Cerebellar cortex (tissue), 1 donor: ENCODE results near the gene SCN9A.

ENCODE experiments used
- DNase-seq: peaks from one replicate; pipeline ENCODE4 v3.0.0-alpha.2; 2015; ENCODE audit warnings: low spot score

Gene SCN9A

GRCh38 chr2:166173263-166173662 is 202.5 kb downstream of the SCN9A start:
- DNase-seq: no peak

- DNase-seq: no peak
Measured at GRCh38 chr2:166171216-166171615, 204.5 kb downstream of the SCN9A start.

- DNase-seq: no peak
Measured at GRCh38 chr2:166170356-166170755, 205.4 kb downstream of the SCN9A start.

- DNase-seq: no peak
Measured at GRCh38 chr2:166167449-166167848, 208.3 kb downstream of the SCN9A start.

GRCh38 chr2:166163775-166164174 is 212.0 kb downstream of the SCN9A start:
- no peak for DNase-seq

GRCh38 chr2:166158546-166158945 is 217.2 kb downstream of the SCN9A start:
- DNase-seq: no peak

GRCh38 chr2:166157578-166157977 is 218.2 kb downstream of the SCN9A start:
- DNase-seq: no peak

GRCh38 chr2:166156985-166157490 is 218.7 kb downstream of the SCN9A start:
- DNase-seq: no peak

- DNase-seq: no peak
Measured at GRCh38 chr2:166155589-166155988, 220.2 kb downstream of the SCN9A start.

- DNase-seq: no peak
Measured at GRCh38 chr2:166154685-166155338, 220.9 kb downstream of the SCN9A start.

- no peak for DNase-seq
Measured at GRCh38 chr2:166152064-166152463, 223.7 kb downstream of the SCN9A start.

- peak; percentile 46 for DNase-seq
Measured at GRCh38 chr2:166148500-166149400, 227.0 kb downstream of the SCN9A start.

GRCh38 chr2:166147883-166148282 is 227.9 kb downstream of the SCN9A start:
- DNase-seq: no peak
